IPS-20b (cell line): ENCODE data around the gene GUCA1A.
"Not testable (repeated sequence)": the region's sequence is repeated elsewhere in the genome, so short reads cannot be mapped to it uniquely, and the experiment has no call there.

Experiments used
- H3K27ac ChIP-seq: one replicate; pipeline ENCODE4 v1.5.1; 2013; ENCODE audit warnings: low read length
- H3K27me3 ChIP-seq: 2 replicates; pipeline ENCODE4 v1.6.1; 2013; ENCODE audit warnings: mild to moderate bottlenecking, low read length, inconsistent platforms; ENCODE audit not compliant: insufficient read depth
- H3K36me3 ChIP-seq: 2 replicates; pipeline ENCODE4 v1.6.1; 2013; ENCODE audit warnings: low read depth, mild to moderate bottlenecking, inconsistent platforms, low read length, moderate library complexity; ENCODE audit not compliant: insufficient read depth
- H3K4me1 ChIP-seq: 2 replicates; pipeline ENCODE4 v1.6.1; 2013; ENCODE audit warnings: mild to moderate bottlenecking, control low read depth, inconsistent platforms, low read length, moderate library complexity; ENCODE audit not compliant: insufficient read depth
- H3K4me3 ChIP-seq: 2 replicates; pipeline ENCODE4 v1.5.1; 2013; ENCODE audit warnings: mild to moderate bottlenecking, low read length, inconsistent platforms
- H3K9ac ChIP-seq: 2 replicates; pipeline ENCODE4 v1.6.1; 2013; ENCODE audit warnings: low read depth, mild to moderate bottlenecking, inconsistent platforms, low read length, moderate library complexity
- H3K9me3 ChIP-seq: 2 replicates; pipeline ENCODE4 v1.6.1; 2013; ENCODE audit warnings: mild to moderate bottlenecking, low read depth, low read length, inconsistent platforms; ENCODE audit not compliant: insufficient read depth

The GUCA1A gene

GRCh38 chr6:42179261-42179944 lies 6.2 kb downstream of the GUCA1A start:
- Histone ChIP-seq H3K27me3 (no peaks in the 10 kb centered on the region), H3K9ac (no peak overlapping the region), H3K4me1 (peaks cover 15% of the 10 kb centered on the region; the same call in 1 of the 2 replicates), H3K4me3 (peak overlapping the region; percentile 74; the same call in 1 of the 2 replicates), H3K36me3 (no peaks in the 10 kb centered on the region), H3K27ac (no peak overlapping the region), H3K9me3 (no peaks in the 10 kb centered on the region)

DNA sequence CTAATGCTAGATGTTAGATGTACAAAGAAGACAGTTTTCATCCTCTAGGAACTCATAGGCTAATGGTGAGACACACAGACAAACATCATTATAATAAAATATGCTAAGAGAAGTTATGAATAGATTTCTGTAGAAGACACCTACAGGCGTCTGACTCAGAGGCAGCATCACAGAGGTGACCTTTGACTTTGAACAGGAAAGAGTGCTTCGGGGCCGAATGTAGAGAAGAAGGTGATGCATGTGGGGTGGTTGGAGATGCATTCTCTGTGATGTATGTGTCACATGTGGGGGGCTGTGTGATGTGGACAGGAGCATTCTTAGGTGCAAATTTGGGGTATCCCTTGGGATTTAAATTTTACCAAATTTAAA lies 6.8 kb downstream of the GUCA1A start:
- H3K9ac ChIP-seq = no peak overlapping the region
- H3K27ac ChIP-seq = no peak overlapping the region
- H3K9me3 ChIP-seq = no peaks in the 10 kb centered on the region
- H3K27me3 ChIP-seq = no peaks in the 10 kb centered on the region
- no peak overlapping the region for H3K4me3 ChIP-seq
- peaks cover 15% of the 10 kb centered on the region; the same call in 1 of the 2 replicates for H3K4me1 ChIP-seq
- no peaks in the 10 kb centered on the region for H3K36me3 ChIP-seq

DNA sequence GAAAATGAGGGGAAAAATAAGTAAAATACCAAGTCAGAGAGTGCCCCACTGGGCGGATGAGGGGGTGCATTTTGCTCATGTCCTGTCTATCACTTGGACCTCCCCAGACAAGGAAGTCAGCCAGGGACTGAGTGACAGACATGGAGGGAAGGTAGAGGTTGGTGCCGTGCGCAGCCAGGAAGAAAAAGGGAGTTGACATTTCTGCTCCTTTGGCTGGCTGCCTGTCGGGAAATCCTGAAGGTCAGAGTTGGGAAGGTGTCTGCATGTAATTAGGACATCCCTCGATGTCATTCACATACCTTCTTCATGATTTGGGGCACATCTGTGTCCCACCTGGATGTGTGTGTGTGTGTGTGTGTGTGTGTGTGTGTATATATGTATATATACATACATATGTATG lies 8.9 kb downstream of the GUCA1A start:
- Histone ChIP-seq H3K36me3 (no peaks in the 10 kb centered on the region), H3K9ac (no peak overlapping the region), H3K27me3 (no peaks in the 10 kb centered on the region), H3K9me3 (no peaks in the 10 kb centered on the region), H3K4me3 (no peak overlapping the region), H3K4me1 (peaks cover 12% of the 10 kb centered on the region; the same call in 1 of the 2 replicates), H3K27ac (no peak overlapping the region)

DNA sequence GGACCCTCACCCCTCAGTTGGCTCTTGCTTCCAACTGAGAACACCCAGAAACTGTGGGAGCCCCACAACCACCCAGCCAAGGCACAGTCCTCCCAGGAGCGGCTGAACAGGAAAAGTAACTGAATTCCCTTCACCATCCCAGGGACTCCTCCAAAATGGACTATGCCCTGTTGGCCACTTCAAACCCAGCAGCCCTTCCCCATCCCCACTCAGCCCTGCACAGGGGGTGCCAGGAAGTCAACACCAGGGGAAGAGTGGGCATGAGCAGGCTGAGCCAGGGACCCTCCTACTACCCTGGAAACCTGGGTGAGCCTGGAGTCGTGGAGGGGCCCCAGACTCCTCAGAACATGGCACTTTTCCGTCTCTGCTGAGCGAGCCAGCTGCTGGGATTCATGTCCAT lies 11.3 kb downstream of the GUCA1A start:
- Histone ChIP-seq H3K9me3 (no peaks in the 10 kb centered on the region), H3K36me3 (no peaks in the 10 kb centered on the region), H3K27ac (no peak overlapping the region), H3K9ac (no peak overlapping the region), H3K4me1 (no peaks in the 10 kb centered on the region), H3K4me3 (no peak overlapping the region), H3K27me3 (no peaks in the 10 kb centered on the region)

GRCh38 chr6:42185597-42185996 lies 12.4 kb downstream of the GUCA1A start:
- H3K9ac ChIP-seq = no peak overlapping the region
- H3K27ac ChIP-seq = no peak overlapping the region

DNA sequence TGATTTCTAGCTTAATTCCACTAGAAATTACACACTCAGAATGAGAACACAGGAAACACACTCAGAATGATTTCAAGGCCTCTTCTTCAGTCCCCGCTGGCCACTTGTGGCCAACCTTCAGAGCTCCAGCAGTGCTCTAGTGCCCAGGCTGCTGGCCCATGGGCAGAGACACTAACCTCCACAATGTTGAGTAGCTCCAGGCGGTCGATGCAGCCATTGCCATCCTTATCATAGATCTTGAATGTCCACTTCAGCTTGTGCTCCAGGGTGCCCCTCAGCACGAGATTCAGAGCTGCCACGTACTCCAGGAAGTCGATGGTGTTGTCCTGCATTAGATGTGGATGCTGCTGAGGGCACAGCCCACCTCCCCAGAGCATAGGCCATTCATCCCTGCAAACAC lies 15.2 kb downstream of the GUCA1A start:
- Histone ChIP-seq H3K27me3 (no peaks in the 10 kb centered on the region), H3K4me3 (no peak overlapping the region), H3K9ac (no peak overlapping the region), H3K9me3 (no peaks in the 10 kb centered on the region), H3K36me3 (no peaks in the 10 kb centered on the region), H3K27ac (no peak overlapping the region), H3K4me1 (peaks cover 4% of the 10 kb centered on the region)

More at GRCh38 chr6:42185597-42185996, 12.4 kb downstream of the GUCA1A start:
- Histone ChIP-seq H3K36me3 (no peaks in the 10 kb centered on the region), H3K27me3 (no peaks in the 10 kb centered on the region), H3K9me3 (no peaks in the 10 kb centered on the region), H3K4me3 (no peak overlapping the region), H3K4me1 (no peaks in the 10 kb centered on the region)

- Histone ChIP-seq H3K9ac (no peak overlapping the region), H3K4me3 (no peak overlapping the region), H3K4me1 (peaks cover 10% of the 10 kb centered on the region), H3K36me3 (no peaks in the 10 kb centered on the region), H3K27ac (no peak overlapping the region), H3K27me3 (peaks cover 7% of the 10 kb centered on the region; the same call in 1 of the 2 replicates), H3K9me3 (no peaks in the 10 kb centered on the region)
These were observed 17.5 kb downstream of the GUCA1A start for GRCh38 chr6:42190554-42191183.

- H3K27ac ChIP-seq, H3K36me3 ChIP-seq, H3K27me3 ChIP-seq: not testable (repeated sequence)
These were observed 19.2 kb downstream of the GUCA1A start for GRCh38 chr6:42192385-42192784.

GRCh38 chr6:42193491-42193894 lies 20.3 kb downstream of the GUCA1A start:
- Histone ChIP-seq H3K4me1 (peaks cover 10% of the 10 kb centered on the region), H3K27ac (no peak overlapping the region), H3K9ac (no peak overlapping the region), H3K27me3 (peaks cover 7% of the 10 kb centered on the region; the same call in 1 of the 2 replicates), H3K4me3 (peak overlapping the region; percentile 41; the same call in 1 of the 2 replicates), H3K9me3 (no peaks in the 10 kb centered on the region), H3K36me3 (no peaks in the 10 kb centered on the region)

More at GRCh38 chr6:42192385-42192784, 19.2 kb downstream of the GUCA1A start:
- H3K4me1 ChIP-seq = peaks cover 10% of the 10 kb centered on the region
- not testable (repeated sequence) for H3K9ac ChIP-seq, H3K9me3 ChIP-seq, H3K4me3 ChIP-seq

- Histone ChIP-seq H3K9ac (no peak overlapping the region), H3K27me3 (peaks cover 7% of the 10 kb centered on the region; the same call in 1 of the 2 replicates), H3K9me3 (no peaks in the 10 kb centered on the region), H3K36me3 (no peaks in the 10 kb centered on the region), H3K4me3 (no peak overlapping the region), H3K27ac (no peak overlapping the region), H3K4me1 (peaks cover 10% of the 10 kb centered on the region)
These were observed 20.9 kb downstream of the GUCA1A start for GRCh38 chr6:42194056-42194455.

GRCh38 chr6:42195415-42195814 lies 22.3 kb downstream of the GUCA1A start:
- Histone ChIP-seq H3K4me3 (no peak overlapping the region), H3K27me3 (peaks cover 7% of the 10 kb centered on the region; the same call in 1 of the 2 replicates), H3K36me3 (no peaks in the 10 kb centered on the region), H3K4me1 (peaks cover 10% of the 10 kb centered on the region), H3K9me3 (no peaks in the 10 kb centered on the region), H3K9ac (no peak overlapping the region), H3K27ac (no peak overlapping the region)
